H9 (cell line): Measurements from ENCODE around the gene MAPK4. TPM values are rescaled to one million over a fixed set of nuclear protein-coding genes. Genes with fewer than 3 reads are reported as not detected.

ENCODE experiments used
- DNase-seq: peaks from one replicate; pipeline ENCODE4 v3.0.0-alpha.2; 2017
- H2AFZ ChIP-seq: one replicate; pipeline ENCODE4 v1.6.1; 2013; ENCODE audit warnings: mild to moderate bottlenecking, low read length, control low read depth, moderate library complexity
- H2AK5ac ChIP-seq: 2 replicates; pipeline ENCODE4 v1.6.1; 2013; ENCODE audit warnings: low read length, control low read depth, mixed read lengths; ENCODE audit not compliant: insufficient read length
- H2BK120ac ChIP-seq: one replicate; pipeline ENCODE4 v1.6.1; 2013; ENCODE audit warnings: low read depth, mild to moderate bottlenecking, low read length, control low read depth, inconsistent platforms; ENCODE audit not compliant: poor library complexity, severe bottlenecking
- H2BK12ac ChIP-seq: 2 replicates; pipeline ENCODE4 v1.6.1; 2013; ENCODE audit warnings: low read length, control low read depth, mixed read lengths, low read depth; ENCODE audit not compliant: insufficient read length
- H2BK15ac ChIP-seq: 2 replicates; pipeline ENCODE4 v1.6.1; 2013; ENCODE audit warnings: low read depth, low read length, control low read depth
- H2BK20ac ChIP-seq: one replicate; pipeline ENCODE4 v1.6.1; 2013; ENCODE audit warnings: low read depth, mild to moderate bottlenecking, low read length, control low read depth, inconsistent platforms; ENCODE audit not compliant: poor library complexity, severe bottlenecking
- H2BK5ac ChIP-seq: 2 replicates; pipeline ENCODE4 v1.6.1; 2013; ENCODE audit warnings: low read length, control low read depth, mixed read lengths; ENCODE audit not compliant: insufficient read length
- H3K14ac ChIP-seq: 2 replicates; pipeline ENCODE4 v1.6.1; 2013; ENCODE audit warnings: low read length, control low read depth; ENCODE audit not compliant: insufficient read depth
- H3K18ac ChIP-seq: 2 replicates; pipeline ENCODE4 v1.6.1; 2013; ENCODE audit warnings: low read depth, mild to moderate bottlenecking, mixed read lengths, low read length, control low read depth; ENCODE audit not compliant: insufficient read length
- H3K23ac ChIP-seq: 2 replicates; pipeline ENCODE4 v1.6.1; 2013; ENCODE audit warnings: low read length, control low read depth, mixed read lengths, low read depth; ENCODE audit not compliant: insufficient read length
- H3K23me2 ChIP-seq: 2 replicates; pipeline ENCODE4 v1.6.1; 2013; ENCODE audit warnings: low read depth, mild to moderate bottlenecking, mixed read lengths, low read length, control low read depth; ENCODE audit not compliant: insufficient read length, poor library complexity, severe bottlenecking
- H3K27ac ChIP-seq: 2 replicates; pipeline ENCODE4 v1.5.1; 2013; ENCODE audit warnings: low read length, control low read depth, mixed read lengths, low read depth; ENCODE audit not compliant: insufficient read length
- H3K27me3 ChIP-seq: 2 replicates; pipeline ENCODE4 v1.6.1; 2013; ENCODE audit warnings: low read length, control low read depth, inconsistent platforms; ENCODE audit not compliant: insufficient read depth
- H3K4ac ChIP-seq: 2 replicates; pipeline ENCODE4 v1.6.1; 2013; ENCODE audit warnings: low read depth, mild to moderate bottlenecking, control low read depth, inconsistent platforms, low read length, moderate library complexity
- H3K4me1 ChIP-seq: 2 replicates; pipeline ENCODE4 v1.6.1; 2013; ENCODE audit warnings: low read length, control low read depth, inconsistent platforms; ENCODE audit not compliant: insufficient read depth
- H3K4me2 ChIP-seq: 2 replicates; pipeline ENCODE4 v1.6.1; 2013; ENCODE audit warnings: low read length, control low read depth, mixed read lengths; ENCODE audit not compliant: insufficient read length, insufficient read depth
- H3K56ac ChIP-seq: 2 replicates; pipeline ENCODE4 v1.6.1; 2013; ENCODE audit warnings: low read depth, mild to moderate bottlenecking, mixed read lengths, low read length, control low read depth; ENCODE audit not compliant: insufficient read length
- H3K79me1 ChIP-seq: 2 replicates; pipeline ENCODE4 v1.6.1; 2013; ENCODE audit warnings: low read depth, mild to moderate bottlenecking, moderate library complexity, low read length, control low read depth, inconsistent platforms; ENCODE audit not compliant: insufficient read depth, poor library complexity, severe bottlenecking
- H3K79me2 ChIP-seq: 2 replicates; pipeline ENCODE4 v1.6.1; 2013; ENCODE audit warnings: low read length, control low read depth, inconsistent platforms; ENCODE audit not compliant: insufficient read depth
- H3K9ac ChIP-seq: 2 replicates; pipeline ENCODE4 v1.6.1; 2013; ENCODE audit warnings: low read length, control low read depth, mixed read lengths; ENCODE audit not compliant: insufficient read length; ENCODE audit errors: extremely low read depth
- H3K9me3 ChIP-seq: one replicate; pipeline ENCODE4 v1.6.1; 2013; ENCODE audit warnings: low read depth, low read length, inconsistent platforms; ENCODE audit not compliant: control insufficient read depth
- H3T11ph ChIP-seq: one replicate; pipeline ENCODE4 v1.6.1; 2013; ENCODE audit warnings: mild to moderate bottlenecking, low read length, control low read depth, inconsistent platforms
- H4K20me1 ChIP-seq: one replicate; pipeline ENCODE4 v1.6.1; 2013; ENCODE audit not compliant: control insufficient read depth, insufficient read length, insufficient read depth
- H4K5ac ChIP-seq: 2 replicates; pipeline ENCODE4 v1.6.1; 2013; ENCODE audit warnings: low read depth, mild to moderate bottlenecking, mixed read lengths, low read length, control low read depth; ENCODE audit not compliant: insufficient read length
- H4K8ac ChIP-seq: replicated peaks from 2 replicates; pipeline ENCODE4 v1.6.1; 2013; ENCODE audit warnings: low read length, control low read depth, mixed read lengths, low read depth; ENCODE audit not compliant: insufficient read length
- H4K91ac ChIP-seq: 2 replicates; pipeline ENCODE4 v1.6.1; 2013; ENCODE audit warnings: low read depth, mild to moderate bottlenecking, moderate library complexity, mixed read lengths, low read length, control low read depth; ENCODE audit not compliant: insufficient read length
- H3K27ac Mint-ChIP-seq, 3 experiments: 2 replicates in 2 of 3; 3 replicates in 1 of 3; pipeline ENCODE4 v1.8.0; 2020 to 2021; ENCODE audit warnings: mixed read lengths in 3 of 3, mild to moderate bottlenecking in 1 of 3, moderate library complexity in 1 of 3
- H3K27me3 Mint-ChIP-seq: 2 replicates; pipeline ENCODE4 v1.8.0; 2021; ENCODE audit warnings: low read depth, mild to moderate bottlenecking, moderate library complexity, mixed read lengths
- H3K36me3 Mint-ChIP-seq, 3 experiments: 2 replicates in 2 of 3; 3 replicates in 1 of 3; pipeline ENCODE4 v1.8.0; 2020 to 2021; ENCODE audit warnings: low read depth in 3 of 3, mixed read lengths in 3 of 3; ENCODE audit not compliant: insufficient read depth in 1 of 3
- H3K4me1 Mint-ChIP-seq, 2 experiments: 2 replicates each; pipeline ENCODE4 v1.8.0; 2020; ENCODE audit warnings: mixed read lengths in 2 of 2
- H3K4me3 Mint-ChIP-seq, 2 experiments: 2 replicates in 1 of 2; 3 replicates in 1 of 2; pipeline ENCODE4 v1.8.0; 2020 to 2021; ENCODE audit warnings: mild to moderate bottlenecking in 2 of 2, mixed read lengths in 2 of 2, moderate library complexity in 1 of 2
- H3K9me3 Mint-ChIP-seq, 2 experiments: 2 replicates in 1 of 2; 3 replicates in 1 of 2; pipeline ENCODE4 v1.8.0; 2020; ENCODE audit warnings: mild to moderate bottlenecking in 2 of 2, mixed read lengths in 2 of 2, moderate library complexity in 1 of 2
- CTCF ChIP-seq: fragments of 200-600 bp; sonication (generic); conservative IDR thresholded peaks from 3 replicates; pipeline ENCODE4 v1.8.0; 2021; ENCODE audit warnings: antibody characterized with exemption, mild to moderate bottlenecking
- WGBS: extraction: QIAGEN DNeasy Blood & Tissue Kit; methylation state at CpG from one replicate; pipeline ENCODE4 v1.1.7; 2013; ENCODE audit warnings: missing lambda C conversion rate, low lambda C conversion rate, mixed read lengths; ENCODE audit not compliant: insufficient read length; ENCODE audit errors: extremely low coverage; 5-methylcytosine and 5-hydroxymethylcytosine counted together
- total RNA-seq: library from RNA; stranded (reverse); gene quantifications from 2 replicates; pipeline ENCODE4 v1.2.1, GENCODE V29; 2021

MAPK4 gene
- total RNA-seq, 1 experiment from 2014 or later: 1.6 TPM

- Mint-ChIP-seq H3K9me3 (no peaks in the 10 kb centered on the region), H3K36me3 (no peaks in the 10 kb centered on the region), H3K27me3 (no peaks in the 10 kb centered on the region), H3K27ac (no peak overlapping the region), H3K4me1 (peaks cover 20 to 24% of the 10 kb centered on the region in 2 experiments), H3K4me3 (no peak overlapping the region)
- Histone ChIP-seq H2BK20ac (no peak overlapping the region), H4K8ac (no peak overlapping the region), H4K20me1 (no peaks in the 10 kb centered on the region), H3T11ph (no peak overlapping the region), H2BK5ac (no peak overlapping the region), H4K91ac (no peak overlapping the region), H3K4ac (no peak overlapping the region), H3K23ac (no peak overlapping the region), H2BK12ac (no peak overlapping the region), H3K14ac (no peak overlapping the region), H2BK15ac (no peak overlapping the region), H3K9ac (no peak overlapping the region), H3K4me2 (no peak overlapping the region), H3K56ac (no peak overlapping the region), H2AK5ac (no peak overlapping the region), H3K4me1 (no peaks in the 10 kb centered on the region; the same call in 1 of the 2 replicates), H3K79me1 (no peaks in the 10 kb centered on the region), H3K79me2 (no peaks in the 10 kb centered on the region), H2BK120ac (no peak overlapping the region), H4K5ac (no peak overlapping the region), H3K9me3 (no peaks in the 10 kb centered on the region), H3K27me3 (no peaks in the 10 kb centered on the region), H3K23me2 (no peaks in the 10 kb centered on the region), H3K18ac (no peak overlapping the region), H2AFZ (no peak overlapping the region), H3K27ac (no peak overlapping the region)
- TF ChIP-seq CTCF: no peak
- no CpG with 5 or more reads among the region's 4 CpGs for WGBS
- no peak for DNase-seq
These were observed 79.8 kb downstream of the MAPK4 start for GRCh38 chr18:50639711-50640110.
